GM18502 (cell line): ENCODE data around the gene CDKAL1.

ENCODE experiments used
- ATAC-seq: cut with Tn5 transposase; IDR thresholded peaks from one replicate; pipeline ENCODE4 v1.9.1; 2021; ENCODE audit warnings: mild to moderate bottlenecking; ENCODE audit not compliant: unreplicated experiment, poor library complexity

CDKAL1 gene

DNA sequence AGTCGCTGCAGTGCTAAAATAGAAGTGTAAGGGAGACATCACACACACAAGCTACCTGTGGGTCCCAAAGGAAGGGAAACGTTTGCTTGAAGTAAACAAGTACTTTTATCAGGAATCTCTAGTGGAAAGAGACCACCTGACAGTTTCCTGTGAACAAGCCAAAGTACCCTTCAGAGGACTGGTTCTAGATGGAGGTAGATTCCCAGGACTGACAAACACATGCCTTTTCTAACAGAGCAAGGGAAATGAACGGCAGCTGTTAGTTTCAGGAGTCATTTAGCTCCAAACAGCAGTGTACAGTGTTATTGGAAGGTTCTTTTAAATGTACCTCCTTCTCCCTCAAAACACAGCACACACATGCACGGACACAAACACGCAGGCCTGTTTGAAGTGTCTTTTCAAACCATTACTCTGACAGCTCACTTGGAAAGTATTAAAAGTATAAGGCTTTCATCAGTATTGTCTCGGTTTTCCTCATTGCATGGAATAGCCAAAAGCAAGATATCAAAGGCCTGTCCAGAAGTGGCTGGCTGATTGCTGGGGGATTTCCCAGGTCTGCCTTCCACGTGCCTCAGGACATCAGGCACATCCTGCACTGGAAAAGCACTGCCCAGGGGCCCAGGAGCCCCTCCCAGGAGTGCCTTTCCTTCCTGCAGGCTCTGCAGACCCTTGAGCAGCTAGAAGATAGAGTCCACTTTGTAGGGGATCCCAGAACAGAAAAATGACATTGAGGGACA lies 666.0 kb downstream of the CDKAL1 start:
- no peak for ATAC-seq

DNA sequence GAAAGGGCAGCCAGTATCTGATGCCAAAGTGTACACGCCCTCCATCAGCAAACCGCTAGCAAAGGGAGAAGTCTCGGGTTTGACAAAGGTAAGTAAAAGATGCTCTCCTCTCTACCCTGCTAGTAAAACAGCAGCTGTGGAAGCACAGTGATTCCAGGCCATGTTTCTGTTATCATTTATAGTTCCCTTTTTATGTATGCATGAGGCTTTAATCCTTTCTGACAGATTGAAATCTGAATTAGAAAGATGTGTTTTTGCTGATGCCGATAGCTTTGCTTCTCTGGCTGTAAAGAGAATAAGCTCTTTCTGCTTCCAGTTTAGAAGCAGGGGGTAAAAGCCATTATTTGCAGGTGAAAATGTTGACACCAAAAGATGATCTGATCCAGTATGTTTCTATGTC lies 666.9 kb downstream of the CDKAL1 start:
- ATAC-seq, result no peak

DNA sequence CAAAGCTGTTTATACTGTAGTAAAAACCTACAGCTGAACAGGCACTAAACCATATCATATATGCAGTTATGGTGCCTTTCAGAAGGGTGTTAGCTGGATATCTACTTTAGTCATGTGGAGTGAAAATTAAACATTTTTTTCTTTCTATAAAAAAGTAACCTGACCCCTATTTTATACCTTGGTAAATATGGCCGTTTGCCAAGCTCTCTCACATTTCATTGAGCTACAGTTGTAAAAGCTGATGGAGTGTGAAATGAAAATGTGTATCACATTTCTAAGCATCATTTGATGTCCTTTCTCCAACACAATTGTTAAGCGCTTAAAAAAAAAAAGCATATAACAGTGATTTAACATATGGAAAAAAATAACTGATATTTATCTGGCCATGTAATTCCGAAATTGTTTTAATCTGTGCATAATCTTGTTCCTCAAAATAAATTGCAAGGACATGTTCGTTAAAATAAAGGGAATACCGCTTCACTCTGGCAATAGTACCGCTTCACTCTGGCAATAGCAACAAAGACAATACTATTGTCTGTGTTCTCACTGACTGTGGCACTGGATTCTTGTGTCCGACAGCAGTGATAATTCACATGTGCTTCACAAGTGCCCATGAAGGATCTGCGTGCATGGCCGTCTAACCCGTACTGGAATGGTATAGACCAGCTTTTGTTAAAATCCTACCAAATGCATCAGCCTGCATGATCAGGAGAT lies 667.5 kb downstream of the CDKAL1 start:
- no peak for ATAC-seq

DNA sequence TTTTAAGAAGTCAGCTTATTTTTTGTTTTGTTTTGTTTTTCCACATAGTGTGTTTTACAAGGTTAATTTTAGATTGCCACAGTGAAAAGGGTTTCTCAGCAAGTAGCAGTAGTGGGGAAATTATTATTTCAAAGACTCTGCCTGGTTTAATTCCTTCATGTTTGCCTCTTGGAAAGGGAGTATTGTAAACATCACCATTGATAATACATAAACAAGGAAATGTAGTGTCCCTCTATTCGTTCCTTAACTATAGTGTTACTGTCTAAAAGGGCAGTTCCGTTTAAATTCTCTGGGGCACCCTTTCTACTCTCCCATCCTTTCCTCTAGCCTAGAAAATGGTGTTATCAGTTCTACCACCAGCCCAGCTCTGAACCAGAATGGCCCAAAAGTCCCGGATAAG lies 668.3 kb downstream of the CDKAL1 start:
- ATAC-seq, result no peak

DNA sequence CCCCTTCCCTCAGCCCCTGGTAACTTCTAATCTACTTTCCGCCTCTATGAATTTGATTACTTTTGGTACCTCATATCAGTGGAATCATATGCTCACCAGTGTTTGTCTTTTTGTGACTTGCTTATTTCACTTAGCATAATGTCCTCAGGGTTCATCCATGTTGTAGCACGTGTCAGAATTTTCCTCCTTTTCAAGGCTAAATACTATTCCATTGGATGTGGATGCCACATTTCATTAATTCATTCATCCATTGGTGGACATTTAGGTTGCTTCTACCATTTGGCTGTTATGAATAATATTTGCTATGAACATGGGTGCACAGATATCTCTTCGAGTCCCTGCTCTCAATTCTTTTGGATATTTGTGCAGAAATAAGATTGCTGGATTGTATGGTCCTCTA lies 670.7 kb downstream of the CDKAL1 start:
- no peak for ATAC-seq

DNA sequence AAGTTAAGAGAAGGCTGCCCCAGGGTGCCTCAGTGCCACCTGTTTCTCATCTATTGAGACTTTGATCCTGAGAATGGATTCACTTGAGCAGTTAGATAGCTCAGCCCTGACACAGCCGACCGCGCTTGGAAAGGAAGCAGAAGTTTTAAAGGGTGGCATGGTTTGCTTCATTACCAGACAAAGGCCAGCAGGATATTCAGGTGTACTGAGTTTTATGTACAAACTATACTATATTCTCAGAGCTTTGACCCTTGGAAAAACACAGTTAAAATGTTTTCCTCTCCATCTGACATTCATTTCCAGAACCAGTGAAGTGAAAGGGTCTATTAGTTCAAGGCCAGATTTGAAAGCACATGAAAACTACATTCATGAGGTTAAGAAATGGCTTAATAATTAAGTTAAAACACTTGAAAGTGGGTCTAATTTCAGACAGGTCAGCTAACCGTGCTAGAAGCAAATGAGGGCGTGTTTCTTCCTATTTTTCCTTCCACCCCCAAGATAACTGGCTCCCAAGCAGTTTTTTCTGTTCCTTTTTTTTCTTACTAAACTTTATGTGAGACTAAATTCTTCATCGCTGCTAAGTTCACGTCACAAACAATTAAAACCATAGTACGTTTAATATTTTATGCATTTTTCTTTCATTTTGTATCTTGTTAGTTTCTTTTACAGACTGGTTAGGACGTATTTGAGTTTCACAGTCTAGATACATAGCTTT lies 674.0 kb downstream of the CDKAL1 start:
- ATAC-seq, result peak; percentile 32

DNA sequence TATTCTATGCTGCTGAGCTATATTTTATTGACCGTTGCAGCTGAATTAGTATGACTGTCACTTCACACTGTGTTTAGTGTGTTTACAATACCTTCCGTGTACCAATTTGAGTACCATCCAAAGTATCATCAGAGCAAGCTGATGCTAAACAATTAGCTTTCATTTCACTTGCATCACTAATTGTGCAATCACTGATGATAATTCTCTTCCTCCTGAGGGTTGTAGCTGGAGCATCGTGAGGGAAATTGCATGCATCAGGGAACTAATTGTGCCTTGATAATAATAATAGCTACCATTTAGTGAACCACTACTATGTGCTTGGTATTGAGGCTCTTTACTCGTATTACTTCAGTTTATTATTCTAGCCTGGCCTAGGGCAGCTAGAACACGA lies 674.5 kb downstream of the CDKAL1 start:
- no peak for ATAC-seq

DNA sequence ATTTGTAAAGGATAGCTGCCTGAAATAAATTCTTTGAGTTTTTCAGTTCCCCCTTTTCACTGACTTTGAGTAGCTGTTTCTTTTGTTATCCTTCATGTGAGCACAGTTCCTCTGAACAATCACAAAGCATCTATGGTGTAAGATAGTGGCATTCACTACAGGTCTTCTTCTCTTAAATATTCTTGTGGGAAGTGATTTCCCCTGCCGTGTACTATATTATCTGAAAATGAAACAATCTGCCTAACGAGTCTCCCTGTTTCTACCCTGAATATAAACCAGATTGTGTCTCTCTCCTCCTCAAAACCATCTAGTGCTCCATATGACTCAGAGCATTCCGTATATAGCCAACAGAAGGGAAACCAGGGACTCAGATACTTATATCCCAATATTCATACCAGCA lies 679.2 kb downstream of the CDKAL1 start:
- ATAC-seq, result peak; percentile 65

DNA sequence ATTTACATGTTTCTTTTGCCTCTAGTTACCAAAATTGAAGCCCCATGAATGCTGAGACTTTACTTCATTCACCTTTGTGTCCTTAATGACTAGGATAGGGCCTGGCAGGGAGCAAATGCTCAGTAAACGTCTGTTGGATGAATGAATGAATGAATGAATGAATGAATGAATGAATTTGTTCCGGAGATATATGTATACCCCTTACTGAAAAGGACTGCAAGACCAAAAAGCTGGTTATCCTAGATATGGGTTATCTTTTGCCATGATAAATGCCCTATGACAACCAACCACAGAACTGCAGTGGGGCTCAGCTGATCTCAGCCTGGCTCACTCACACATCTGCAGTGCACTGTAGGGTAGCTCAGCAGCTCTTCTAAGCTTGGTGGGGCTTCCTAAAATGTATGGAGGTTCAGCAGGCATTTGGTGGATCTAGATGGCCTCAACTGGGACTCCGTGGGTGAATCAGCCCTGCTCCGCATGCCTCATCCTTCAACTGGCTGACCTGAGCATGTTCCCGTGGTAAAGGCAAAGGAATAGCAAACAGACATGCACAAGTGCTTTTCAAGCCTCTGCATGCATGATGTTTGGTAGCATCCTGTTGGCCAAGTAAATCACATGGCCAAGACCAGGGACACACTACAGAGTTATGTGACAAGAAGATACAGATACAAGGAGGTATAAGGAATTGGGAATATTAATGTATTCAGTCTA lies 680.6 kb downstream of the CDKAL1 start:
- ATAC-seq, result no peak

DNA sequence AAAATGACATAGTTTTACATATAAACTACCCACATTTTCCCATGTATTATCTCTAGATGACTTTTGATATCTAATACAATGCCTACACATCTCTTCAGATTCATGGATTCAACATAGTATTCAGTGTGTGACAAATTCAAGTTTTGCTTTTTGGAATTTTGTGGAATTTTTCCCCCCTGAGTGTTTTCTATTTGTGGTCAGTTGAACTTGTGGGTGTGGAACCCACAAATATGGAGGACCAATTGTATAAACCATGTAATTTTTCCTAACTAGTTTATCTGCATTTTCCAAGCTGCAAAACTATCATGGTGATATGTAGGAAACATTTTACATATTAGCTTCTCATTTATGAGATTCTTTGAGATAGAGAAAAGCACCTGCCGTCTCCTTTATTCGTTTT lies 685.0 kb downstream of the CDKAL1 start:
- no peak for ATAC-seq

DNA sequence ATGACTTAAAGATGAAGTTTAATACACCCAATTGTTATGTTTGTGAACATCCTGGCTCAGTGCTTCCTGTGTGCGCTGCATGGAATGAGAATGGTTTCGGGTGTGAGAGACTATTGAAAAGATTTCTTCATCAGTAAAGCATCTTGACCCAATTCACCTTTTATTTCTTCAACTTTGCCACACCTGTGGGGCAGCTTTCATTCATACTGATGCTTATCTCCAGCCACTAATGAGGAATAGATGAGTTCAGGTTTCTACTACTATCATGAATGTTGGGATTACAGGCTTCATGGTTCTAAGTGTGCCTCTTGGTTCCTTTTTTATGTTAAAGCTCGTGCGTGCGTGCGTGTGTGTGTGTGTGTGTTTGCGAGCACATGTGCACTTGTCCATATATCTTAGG lies 685.6 kb downstream of the CDKAL1 start:
- ATAC-seq, result no peak

DNA sequence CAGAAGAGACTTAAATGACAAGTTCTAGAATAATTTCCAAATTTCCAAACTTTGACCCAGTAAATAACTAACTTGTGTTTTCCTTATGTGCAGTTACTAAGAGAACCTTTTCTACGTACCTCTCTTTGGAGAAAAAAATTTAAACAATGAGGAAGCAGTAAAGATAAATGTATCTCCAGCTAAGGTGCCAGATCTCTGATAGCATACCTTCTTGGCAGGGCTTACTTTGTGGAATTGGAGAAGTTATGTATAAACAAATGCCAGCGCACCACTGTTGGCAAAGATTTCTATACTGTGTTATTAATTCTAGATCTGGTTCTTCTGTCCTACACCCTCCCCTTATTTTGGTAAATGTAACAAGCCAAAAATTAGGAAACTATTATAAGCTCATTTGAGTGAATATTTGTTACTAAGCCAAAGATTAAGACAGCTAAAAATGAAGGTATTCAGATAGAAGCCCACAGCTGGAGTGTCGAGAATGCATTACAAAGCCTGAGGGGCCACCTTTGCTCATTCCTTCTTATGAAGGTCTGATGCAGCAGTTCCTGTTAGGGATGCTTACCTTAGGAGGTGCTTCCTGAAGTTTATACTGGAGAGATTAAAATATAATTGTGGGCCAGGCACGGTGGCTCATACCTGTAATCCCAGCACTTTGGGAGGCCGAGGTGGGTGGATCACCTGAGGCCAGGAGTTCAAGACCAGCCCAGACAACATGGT lies 686.2 kb downstream of the CDKAL1 start:
- no peak for ATAC-seq

DNA sequence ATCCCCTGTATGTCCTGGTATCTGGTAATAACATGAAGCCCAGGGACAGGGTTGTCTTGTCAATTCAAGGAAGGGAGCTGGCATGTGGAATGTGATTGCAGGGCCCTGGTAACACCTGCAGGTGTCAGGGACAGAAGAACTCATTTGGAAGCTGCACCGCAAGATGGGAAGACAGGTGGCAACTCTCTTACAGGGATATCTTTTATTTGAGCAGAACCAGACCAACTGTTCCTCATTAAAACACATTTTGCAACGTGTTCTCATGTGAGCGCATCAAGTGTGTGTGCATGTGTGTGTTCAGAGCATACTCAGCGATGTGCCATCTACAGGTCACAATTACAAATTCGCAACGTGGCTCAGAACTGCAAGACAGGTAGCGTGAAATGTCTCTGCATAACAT lies 688.4 kb downstream of the CDKAL1 start:
- no peak for ATAC-seq

DNA sequence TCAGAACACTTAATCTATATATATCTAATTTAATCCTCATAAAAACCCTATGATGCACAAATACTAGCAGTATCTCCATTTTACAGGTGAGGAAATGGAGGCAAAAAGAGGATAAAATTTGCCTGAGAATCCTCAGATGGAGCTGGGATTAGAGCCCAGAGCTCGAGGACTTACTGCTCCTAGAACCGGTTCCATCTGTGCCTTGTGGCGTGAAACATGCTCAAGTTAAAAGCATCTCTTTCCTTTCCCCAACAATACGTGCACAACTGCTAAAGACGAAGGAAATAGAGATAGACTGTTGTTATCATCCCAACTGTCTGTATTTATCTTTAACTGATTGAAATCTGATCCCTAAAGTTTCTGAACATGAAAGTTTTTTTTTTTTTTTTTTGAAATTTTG lies 691.7 kb downstream of the CDKAL1 start:
- ATAC-seq, result no peak

DNA sequence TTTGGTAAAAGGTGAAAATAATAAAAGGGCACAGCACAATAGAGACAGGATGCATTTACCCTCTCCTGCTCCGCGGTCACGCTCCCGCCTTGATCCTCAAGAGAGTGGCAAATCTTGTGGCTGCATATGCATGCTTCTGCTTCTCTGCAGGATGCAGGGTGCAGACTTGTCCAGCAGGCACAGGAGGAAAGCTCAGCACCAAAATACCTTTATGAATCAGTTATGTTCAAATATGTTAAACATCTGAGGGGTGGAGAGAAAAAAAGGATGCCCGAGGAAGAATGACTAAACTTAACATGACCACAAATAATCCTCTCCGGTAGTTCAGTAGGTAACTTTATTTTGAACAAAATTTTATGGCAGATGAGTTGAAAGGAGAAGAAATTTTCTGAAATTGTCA lies 693.2 kb downstream of the CDKAL1 start:
- no peak for ATAC-seq

DNA sequence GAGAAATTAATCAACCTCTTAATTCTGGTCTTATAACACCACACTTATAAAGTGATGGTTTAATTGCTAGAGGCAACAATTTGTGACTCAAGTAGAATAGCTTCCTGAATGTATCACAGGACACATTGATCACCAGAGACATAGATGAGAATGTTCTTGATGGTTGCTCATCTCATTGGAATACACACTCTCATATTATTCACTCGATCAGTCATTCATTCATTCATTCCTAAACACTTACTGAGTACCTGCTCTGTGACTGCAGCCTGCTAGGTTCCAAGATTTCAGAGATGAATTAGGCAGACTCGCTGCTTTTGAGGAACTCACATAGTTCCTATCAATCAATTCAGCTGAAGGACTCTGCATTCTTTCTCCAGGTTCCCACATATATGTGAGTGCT lies 694.2 kb downstream of the CDKAL1 start:
- no peak for ATAC-seq

DNA sequence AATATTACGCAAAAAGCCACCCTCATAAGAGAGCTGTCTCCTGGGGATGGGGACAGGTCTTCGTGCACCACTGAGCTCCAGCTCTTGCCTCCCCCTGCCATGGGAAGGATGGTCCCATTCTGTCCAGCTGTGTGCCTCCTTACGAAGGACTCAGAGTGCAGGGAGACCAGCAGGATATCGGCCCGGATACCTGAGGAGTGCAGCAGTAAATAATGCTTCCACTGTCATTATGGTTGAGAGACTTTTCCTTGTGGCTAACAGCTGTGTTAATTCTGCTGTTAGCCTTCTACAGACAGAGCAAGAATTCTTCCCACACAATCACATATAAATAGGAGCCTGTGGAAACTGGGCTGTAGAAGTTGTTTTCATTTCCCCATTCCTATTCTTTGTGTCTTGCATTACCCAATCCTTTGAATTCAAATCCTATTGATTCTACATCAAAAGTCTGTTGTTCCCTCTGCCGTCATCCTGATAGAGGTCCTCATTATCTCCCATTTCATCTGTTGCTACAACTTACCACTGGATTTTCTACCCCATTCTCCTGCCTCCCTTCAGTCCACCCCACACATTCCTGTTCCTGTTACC lies 694.7 kb downstream of the CDKAL1 start:
- no peak for ATAC-seq

DNA sequence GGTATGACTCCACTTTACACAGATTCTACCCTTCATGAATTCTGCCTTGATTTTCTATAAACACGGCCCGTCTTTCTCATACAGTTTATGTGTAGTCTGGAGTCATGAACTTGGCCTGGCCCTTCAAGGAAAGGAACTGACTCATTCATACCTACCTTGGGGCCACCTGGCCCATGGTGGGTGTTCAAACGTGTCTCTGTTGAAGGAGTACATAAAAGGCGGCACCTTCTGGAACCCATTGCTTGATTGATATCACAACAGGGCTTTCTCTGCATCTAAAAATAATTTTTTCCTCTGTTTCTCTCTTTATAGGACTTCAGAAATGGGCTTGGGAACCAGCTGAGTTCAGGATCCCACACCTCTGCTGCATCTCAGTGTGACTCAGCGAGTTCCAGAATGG lies 696.3 kb downstream of the CDKAL1 start:
- no peak for ATAC-seq

DNA sequence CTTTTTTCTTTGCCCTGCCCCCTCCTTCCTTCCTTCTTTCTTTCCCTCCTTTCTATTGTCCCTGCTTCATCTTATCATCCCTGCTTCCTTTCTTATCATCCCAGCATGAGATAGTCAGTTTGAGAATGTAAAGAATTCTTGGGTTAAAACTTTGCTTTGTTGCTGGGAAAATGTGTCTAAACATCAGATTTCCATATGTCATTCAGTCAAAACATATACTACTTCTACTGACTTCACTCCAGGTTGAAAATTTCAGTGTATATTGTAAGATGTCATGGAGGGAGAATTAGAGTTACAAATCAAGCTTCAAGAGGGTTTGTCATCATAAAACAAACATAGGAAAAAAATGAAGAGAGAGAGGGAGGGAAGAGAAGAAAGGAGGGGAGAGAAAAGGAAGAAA lies 700.9 kb downstream of the CDKAL1 start:
- ATAC-seq, result no peak

DNA sequence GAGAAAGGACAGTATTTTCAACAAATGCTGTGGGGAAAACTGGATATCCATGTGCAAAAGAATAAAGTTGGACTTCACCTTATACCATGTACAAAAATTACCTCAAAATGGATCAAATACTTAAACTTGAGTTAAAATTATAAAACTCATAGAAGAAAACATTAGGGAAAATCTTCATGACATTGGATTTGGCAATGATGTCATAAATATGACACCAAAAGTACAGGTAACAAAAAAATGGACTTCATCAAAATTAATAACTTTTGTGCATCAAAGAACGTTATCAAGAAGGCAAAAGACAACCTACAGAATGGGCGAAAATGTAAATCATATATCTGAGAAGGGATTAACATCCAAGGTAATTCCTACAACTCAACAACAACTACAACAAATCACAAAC lies 704.0 kb downstream of the CDKAL1 start:
- ATAC-seq, result no peak
